Fibroblast of the aortic adventitia (primary cell): ENCODE data around the gene TEDDM1. TPM values are rescaled to one million over a fixed set of nuclear protein-coding genes. Genes with fewer than 3 reads are reported as not detected.

ENCODE experiments used
- DNase-seq: peaks from one replicate; pipeline ENCODE4 v3.0.0-alpha.2; 2010; ENCODE audit warnings: low read depth
- H3K4me3 ChIP-seq: 2 replicates; pipeline ENCODE4 v1.5.1; 2011; ENCODE audit warnings: low read depth, mild to moderate bottlenecking, control low read depth, low read length, moderate library complexity
- CTCF ChIP-seq: IDR thresholded peaks from 2 replicates; pipeline ENCODE4 v1.5.1; 2011; ENCODE audit warnings: mild to moderate bottlenecking, low read length, control low read depth, inconsistent platforms; ENCODE audit not compliant: insufficient read depth
- total RNA-seq: library from RNA; depleted of rRNA; stranded (reverse); fragments of >200 nt; gene quantifications from 2 replicates; pipeline ENCODE4 v1.2.3, GENCODE V29; 2012; ENCODE audit warnings: low replicate concordance

TEDDM1 gene
- total RNA-seq, 1 donor: not detected

GRCh38 chr1:182441719-182442118 lies 41.3 kb upstream of the TEDDM1 start:
- no peak for DNase-seq
- TF ChIP-seq CTCF: no peak
- H3K4me3 ChIP-seq: no peak overlapping the region

GRCh38 chr1:182438326-182438725 lies 37.9 kb upstream of the TEDDM1 start:
- H3K4me3 ChIP-seq: no peak overlapping the region
- no peak for DNase-seq
- TF ChIP-seq CTCF: no peak

- no peak for TF ChIP-seq CTCF
- H3K4me3 ChIP-seq: no peak overlapping the region
- DNase-seq: no peak
Observed at GRCh38 chr1:182433580-182433979, 33.1 kb upstream of the TEDDM1 start.

- H3K4me3 ChIP-seq: no peak overlapping the region
- no peak for DNase-seq
- TF ChIP-seq CTCF: no peak
Observed at GRCh38 chr1:182431278-182431677, 30.8 kb upstream of the TEDDM1 start.

- H3K4me3 ChIP-seq: no peak overlapping the region
- TF ChIP-seq CTCF: no peak
- DNase-seq: peak; percentile 6
Observed at GRCh38 chr1:182430263-182431068, 30.0 kb upstream of the TEDDM1 start.

GRCh38 chr1:182428043-182428442 lies 27.6 kb upstream of the TEDDM1 start:
- no peak for DNase-seq
- H3K4me3 ChIP-seq: no peak overlapping the region
- TF ChIP-seq CTCF: no peak
